DND-41 (cell line): ENCODE data around the gene SRRM3.

Source experiments
- EZH2 ChIP-seq: IDR thresholded peaks from 3 replicates; pipeline ENCODE4 v1.6.1; 2012; ENCODE audit warnings: borderline replicate concordance, low read depth, mild to moderate bottlenecking, moderate library complexity, low read length, inconsistent platforms; ENCODE audit not compliant: severe bottlenecking
- TF ChIP-seq, protein P1 (sequence below): IDR thresholded peaks from 2 replicates; pipeline ENCODE4 v1.5.1; 2012; ENCODE audit warnings: borderline replicate concordance, low read length, moderate library complexity, mild to moderate bottlenecking; ENCODE audit not compliant: poor library complexity, severe bottlenecking; ENCODE audit errors: extremely low read depth

DNA sequence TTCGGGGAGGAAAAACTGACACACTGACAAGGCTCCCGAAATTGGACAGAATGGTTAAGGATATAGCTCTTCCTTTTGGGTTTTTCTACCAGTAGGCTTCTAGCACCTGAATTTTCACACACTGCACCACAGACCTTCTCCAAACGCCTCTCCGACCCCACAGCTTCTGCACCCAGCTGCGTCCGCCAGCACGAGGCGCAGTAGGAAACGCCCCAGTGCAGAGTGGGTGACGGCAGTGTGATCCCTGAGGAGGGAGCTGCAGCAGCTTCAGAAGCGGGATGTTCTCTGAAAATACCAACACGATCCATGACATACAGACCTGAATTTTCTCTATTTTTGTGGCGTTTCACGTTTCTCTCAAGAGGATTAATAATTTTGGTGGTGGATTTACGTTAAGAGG is 126.7 kb downstream of the SRRM3 start:
- TF ChIP-seq, protein P1, sequence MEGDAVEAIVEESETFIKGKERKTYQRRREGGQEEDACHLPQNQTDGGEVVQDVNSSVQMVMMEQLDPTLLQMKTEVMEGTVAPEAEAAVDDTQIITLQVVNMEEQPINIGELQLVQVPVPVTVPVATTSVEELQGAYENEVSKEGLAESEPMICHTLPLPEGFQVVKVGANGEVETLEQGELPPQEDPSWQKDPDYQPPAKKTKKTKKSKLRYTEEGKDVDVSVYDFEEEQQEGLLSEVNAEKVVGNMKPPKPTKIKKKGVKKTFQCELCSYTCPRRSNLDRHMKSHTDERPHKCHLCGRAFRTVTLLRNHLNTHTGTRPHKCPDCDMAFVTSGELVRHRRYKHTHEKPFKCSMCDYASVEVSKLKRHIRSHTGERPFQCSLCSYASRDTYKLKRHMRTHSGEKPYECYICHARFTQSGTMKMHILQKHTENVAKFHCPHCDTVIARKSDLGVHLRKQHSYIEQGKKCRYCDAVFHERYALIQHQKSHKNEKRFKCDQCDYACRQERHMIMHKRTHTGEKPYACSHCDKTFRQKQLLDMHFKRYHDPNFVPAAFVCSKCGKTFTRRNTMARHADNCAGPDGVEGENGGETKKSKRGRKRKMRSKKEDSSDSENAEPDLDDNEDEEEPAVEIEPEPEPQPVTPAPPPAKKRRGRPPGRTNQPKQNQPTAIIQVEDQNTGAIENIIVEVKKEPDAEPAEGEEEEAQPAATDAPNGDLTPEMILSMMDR, result no peak
- TF ChIP-seq EZH2, result no peak
